Activated naive CD4-positive, alpha-beta T cell treated with anti-CD3 and anti-CD28 coated beads, Interleukin-2, amount 50 U/mL, for 72 hours (primary cell): ENCODE measurements around the gene SP140. TPM values are rescaled to one million over a fixed set of nuclear protein-coding genes. Genes with fewer than 3 reads are reported as not detected.

Experiments used
- ATAC-seq, 2 donors: fragments of 150-1000 bp; cut with Tn5 transposase; 2 replicates each; pipeline ENCODE4 v1.10.0; 2021; ENCODE audit warnings: mild to moderate bottlenecking in 2 of 2, moderate library complexity in 2 of 2
- DNase-seq, 2 donors: peaks; one replicate each; pipeline ENCODE4 v3.0.0; 2021 to 2022; ENCODE audit warnings: low spot score in 2 of 2
- H3K27ac Mint-ChIP-seq, 2 donors: one replicate each; pipeline ENCODE4 v1.8.0; 2022; ENCODE audit warnings: mild to moderate bottlenecking in 2 of 2, mixed read lengths in 2 of 2
- H3K36me3 Mint-ChIP-seq, 2 donors: one replicate each; pipeline ENCODE4 v1.8.0; 2022; ENCODE audit warnings: mixed read lengths in 2 of 2
- H3K9me3 Mint-ChIP-seq, 2 donors: one replicate each; pipeline ENCODE4 v1.8.0; 2022; ENCODE audit warnings: mixed read lengths in 2 of 2
- total RNA-seq, 2 donors: library from RNA; stranded (reverse); gene quantifications; one replicate each; pipeline ENCODE4 v1.2.3, GENCODE V29; 2022

SP140 gene
- total RNA-seq, 2 donors from 2014 or later = 75.8 to 77.7 TPM

- Mint-ChIP-seq H3K27ac (peak overlapping the region; percentile 86 to 95), H3K9me3 (peaks cover 6 to 41% of the 10 kb centered on the region in 2 donors), H3K36me3 (peaks cover 47 to 68% of the 10 kb centered on the region in 2 donors)
- ATAC-seq (peak; percentile 69 to 75), DNase-seq (peak in 1 of 2 donors; percentile 55)
Measured at GRCh38 chr2:230347659-230348305, 122.2 kb downstream of the SP140 start.

- Mint-ChIP-seq H3K27ac (peak overlapping the region; percentile 86 to 95), H3K9me3 (peaks cover 6 to 36% of the 10 kb centered on the region in 2 donors), H3K36me3 (peaks cover 37 to 58% of the 10 kb centered on the region in 2 donors)
- DNase-seq = no peak
- peak; percentile 47 to 58 for ATAC-seq
Measured at GRCh38 chr2:230348787-230349186, 123.3 kb downstream of the SP140 start.

GRCh38 chr2:230356084-230356483, 130.5 kb downstream of the SP140 start:
- peaks cover 13 to 48% of the 10 kb centered on the region in 2 donors for H3K36me3 Mint-ChIP-seq
- peaks cover 0 to 9% of the 10 kb centered on the region in 2 donors for H3K9me3 Mint-ChIP-seq
- DNase-seq = no peak
- H3K27ac Mint-ChIP-seq = no peak overlapping the region
- no peak for ATAC-seq

- H3K9me3 Mint-ChIP-seq = peaks cover 8 to 9% of the 10 kb centered on the region in 2 donors
- ATAC-seq (peak in 1 of 2 donors; percentile 91), DNase-seq (no peak)
- peak overlapping the region in 1 of 2 donors; percentile 24 for H3K27ac Mint-ChIP-seq
- peaks cover 31 to 63% of the 10 kb centered on the region in 2 donors for H3K36me3 Mint-ChIP-seq
Measured at GRCh38 chr2:230358305-230358704, 132.8 kb downstream of the SP140 start.

GRCh38 chr2:230360028-230360427, 134.5 kb downstream of the SP140 start:
- Mint-ChIP-seq H3K27ac (peak overlapping the region in 1 of 2 donors; percentile 62), H3K36me3 (peaks cover 31 to 71% of the 10 kb centered on the region in 2 donors), H3K9me3 (peaks cover 8 to 9% of the 10 kb centered on the region in 2 donors)
- DNase-seq (no peak), ATAC-seq (no peak)

GRCh38 chr2:230362030-230362691, 136.6 kb downstream of the SP140 start:
- DNase-seq = no peak
- H3K36me3 Mint-ChIP-seq = peaks cover 31 to 72% of the 10 kb centered on the region in 2 donors
- peak overlapping the region in 1 of 2 donors; percentile 84 for H3K27ac Mint-ChIP-seq
- ATAC-seq = peak in 1 of 2 donors; percentile 55
- H3K9me3 Mint-ChIP-seq = peaks cover 4 to 9% of the 10 kb centered on the region in 2 donors

Other genes starting within 250 kb of the SP140 start
- gene SLC16A14, start 156.8 kb upstream of the SP140 start, total RNA-seq = under 1 TPM in 1 of 2 donors, not detected in 1; 0.58 TPM
- gene SP110, start 5.8 kb upstream of the SP140 start, total RNA-seq = 100 to 1,000 TPM in 1 of 2 donors, 10 to 100 TPM in 1; 61.0 to 148 TPM
- gene SP140L, start 101.5 kb downstream of the SP140 start, total RNA-seq = 10 to 100 TPM; 52.8 to 71.2 TPM
- 100 to 1,000 TPM; 139 to 220 TPM for gene SP100, start 190.5 kb downstream of the SP140 start, total RNA-seq